K562 (cell line): Measurements from ENCODE around the gene ANKRD12. TPM values are rescaled to one million over a fixed set of nuclear protein-coding genes. Genes with fewer than 3 reads are reported as not detected.

Experiments
- ATAC-seq: fragments of 200-7000 bp; cut with Tn5 transposase; 3 replicates; pipeline ENCODE4 v1.9.1; 2020; ENCODE audit warnings: moderate library complexity
- BruUV-seq: library from RNA; stranded (reverse); fragments of 400-500 nt; replicated peaks from 2 replicates; lab custom pipeline; 2021; lab: Mats Ljungman, UMichigan
- CTCF ChIA-PET: fragments of 300-600 bp; formaldehyde crosslinking; extraction: SDS; loops from one replicate; lab custom pipeline; 2021; ENCODE audit warnings: low intra/inter-chr PET ratio; lab: Yijun Ruan, JAX
- POLR2A ChIA-PET: fragments of 300-600, 350-650 bp; sonication (Branson Sonifier 250); formaldehyde crosslinking; extraction: SDS; loops from one replicate; lab custom pipeline; 2021; ENCODE audit warnings: antibody characterized with exemption, inconsistent platforms; lab: Yijun Ruan, JAX
- DNase-seq, 4 experiments: peaks; one replicate each; pipeline versions ENCODE4 v3.0.0 to v3.0.0-alpha.2; 2011 to 2018; ENCODE audit warnings: low spot score in 3 of 4, mixed read lengths in 3 of 4; ENCODE audit errors: extremely low read depth in 1 of 4
- FAIRE-seq: peaks from 2 replicates; lab custom pipeline; 2011; peaks lifted over from hg19 to GRCh38; lab: Jason Lieb, UNC
- H2AFZ ChIP-seq: 2 replicates; pipeline ENCODE4 v1.6.0; 2011; ENCODE audit warnings: low read depth, low read length, control low read depth, inconsistent platforms
- H3K27ac ChIP-seq: fragments of 200-600 bp; 3 replicates; pipeline ENCODE4 v1.8.0; 2011; ENCODE audit warnings: low read depth, mild to moderate bottlenecking, control low read depth, inconsistent platforms, low read length, moderate library complexity, mixed read lengths; ENCODE audit errors: extremely low read depth
- H3K27me3 ChIP-seq, 2 experiments: fragments of 300-600 bp in 1 of 2; 2 replicates in 1 of 2; 3 replicates in 1 of 2; pipeline versions ENCODE4 v1.6.0 to v1.8.0; 2011; ENCODE audit warnings: inconsistent platforms in 2 of 2, low read length in 2 of 2, mild to moderate bottlenecking in 1 of 2, mixed read lengths in 1 of 2, moderate library complexity in 1 of 2; ENCODE audit not compliant: control insufficient read depth in 2 of 2, insufficient read depth in 2 of 2
- H3K36me3 ChIP-seq: fragments of 300-600 bp; 3 replicates; pipeline ENCODE4 v1.8.0; 2011; ENCODE audit warnings: mild to moderate bottlenecking, low read length, inconsistent platforms; ENCODE audit not compliant: control insufficient read depth, insufficient read depth
- H3K4me1 ChIP-seq, 2 experiments: fragments of 200-600 bp in 1 of 2; replicated peaks in 1 of 2; 2 replicates in 1 of 2; 3 replicates in 1 of 2; pipeline versions ENCODE4 v1.5.1 to v1.8.0; 2011; ENCODE audit warnings: inconsistent platforms in 2 of 2, low read length in 2 of 2, mild to moderate bottlenecking in 1 of 2, mixed read lengths in 1 of 2, moderate library complexity in 1 of 2; ENCODE audit not compliant: control insufficient read depth in 2 of 2, insufficient read depth in 2 of 2
- H3K4me2 ChIP-seq: 2 replicates; pipeline ENCODE4 v1.6.1; 2011; ENCODE audit warnings: low read length, control low read depth, inconsistent platforms, mixed read lengths; ENCODE audit not compliant: insufficient read depth
- H3K4me3 ChIP-seq: fragments of 200-600 bp; sonication (generic), shearing (Covaris generic); 2 replicates; pipeline ENCODE4 v1.5.1; 2016; ENCODE audit warnings: control low read depth, inconsistent platforms
- H3K79me2 ChIP-seq: fragments of 200-600 bp; 3 replicates; pipeline ENCODE4 v1.8.0; 2011; ENCODE audit warnings: low read length, inconsistent platforms; ENCODE audit not compliant: control insufficient read depth, insufficient read depth
- H3K9ac ChIP-seq, 2 experiments: 2 replicates each; pipeline versions ENCODE4 v1.6.0 to v1.6.1; 2011; ENCODE audit warnings: low read depth in 2 of 2, low read length in 2 of 2, control low read depth in 1 of 2, inconsistent platforms in 1 of 2, mild to moderate bottlenecking in 1 of 2, mixed read lengths in 1 of 2; ENCODE audit not compliant: insufficient read depth in 1 of 2
- H3K9me1 ChIP-seq: one replicate; pipeline ENCODE4 v1.6.0; 2011; ENCODE audit warnings: inconsistent platforms, mild to moderate bottlenecking, low read length, moderate library complexity; ENCODE audit not compliant: control insufficient read depth, insufficient read depth
- H3K9me3 ChIP-seq: replicated peaks from 2 replicates; pipeline ENCODE4 v1.5.1; 2011; ENCODE audit warnings: low read depth, low read length, inconsistent platforms; ENCODE audit not compliant: control insufficient read depth, insufficient read depth
- H4K20me1 ChIP-seq: replicated peaks from 2 replicates; pipeline ENCODE4 v1.6.1; 2011; ENCODE audit warnings: low read length, inconsistent platforms, mixed read lengths; ENCODE audit not compliant: control insufficient read depth, insufficient read depth
- CBX3 ChIP-seq, 2 experiments: IDR thresholded peaks; 1 replicate in 1 of 2; 2 replicates in 1 of 2; pipeline ENCODE4 v1.6.1; 2012; ENCODE audit warnings: inconsistent platforms in 2 of 2, low read length in 2 of 2, borderline replicate concordance in 1 of 2, control low read depth in 1 of 2
- EP400 ChIP-seq: fragments of 450-650 bp; IDR thresholded peaks from 2 replicates; pipeline ENCODE4 v1.6.1; 2017; ENCODE audit warnings: antibody characterized with exemption, mild to moderate bottlenecking, moderate library complexity
- IRF9 ChIP-seq: fragments of 450-650 bp; IDR thresholded peaks from 2 replicates; pipeline ENCODE4 v1.6.1; 2016; ENCODE audit warnings: missing biosample characterization, missing genetic modification characterization
- WGBS: fragments of 100-300 bp; shearing (Covaris generic); methylation state at CpG from one replicate; pipeline ENCODE4 v1.1.6; 2016; ENCODE audit warnings: low coverage, mixed read lengths; ENCODE audit not compliant: insufficient coverage; ENCODE audit errors: missing lambda C conversion rate; 5-methylcytosine and 5-hydroxymethylcytosine counted together
- in situ Hi-C: fragments of 300-500 bp; cut with MboI; formaldehyde crosslinking; loops from 4 replicates; pipeline ENCODE4 v1.15.0; 2018; ENCODE audit warnings: inconsistent platforms, mixed read lengths
- intact Hi-C: fragments of 100-400 bp; cut with micrococcal nuclease; formaldehyde crosslinking; loops from 2 replicates; pipeline ENCODE4 v1.14.2; 2022
- polyA plus RNA-seq, 8 experiments: library from polyadenylated mRNA; depleted of rRNA in 4 of 8; stranded (reverse) in 5 of 8; unstranded in 3 of 8; fragments of >200 nt; fragmentation: Nextera tagmentation in 2 of 8; fragmentation: Illumina TruSeq in 1 of 8; extraction: Ambion mirVana in 2 of 8; extraction: Trizol in 1 of 8; gene quantifications; 2 replicates each; pipeline versions ENCODE4 v1.2.1 to v1.2.3, GENCODE V29; 2011 to 2014; ENCODE audit warnings: inconsistent platforms in 1 of 8, missing spikeins in 1 of 8
- total RNA-seq, 7 experiments: library from RNA; depleted of rRNA in 6 of 7; stranded (reverse); fragments of >200 nt in 6 of 7; fragmentation: Illumina TruSeq in 2 of 7; extraction: Trizol in 2 of 7; gene quantifications; 2 replicates each; pipeline versions ENCODE4 v1.2.1 to v1.2.3, GENCODE V29; 2011 to 2021; ENCODE audit warnings: low replicate concordance in 1 of 7

Gene ANKRD12
- total and polyA plus RNA-seq, 9 of the 15 experiments (the other 6 are each of a cell fraction or from before 2014, with no cell fraction given): 6.6 to 28.2 (median 16.0) TPM

- TF ChIP-seq CBX3 (IDR thresholded peaks at IDR 0.05; ENCODE audit: borderline replicate concordance in 1 of 2, low read length in 2 of 2): no peak
Observed at GRCh38 chr18:9095297-9096006, 41.1 kb upstream of the ANKRD12 start (continued).

- no peaks in the 10 kb centered on the region for H3K79me2 ChIP-seq
- POLR2A ChIA-PET: interaction anchor here (0.8 to 1.6 kb wide), 4 partner anchors 9 to 41 kb away, joined by 3 to 5 read pairs (median 4); partner anchors contain the start of gene ANKRD12
- H3K4me2 ChIP-seq: peak overlapping the region; percentile 61; the same call in 1 of the 2 replicates
- peak overlapping the region in 1 of 2 experiments; percentile 35; a peak in 1 of 4 replicates for H3K9ac ChIP-seq
- intact Hi-C loops: no loop called here
- no peaks in the 10 kb centered on the region for H3K27me3 ChIP-seq
- peaks cover 1 to 21% of the 10 kb centered on the region in 2 experiments; a peak in 4 of 5 replicates for H3K4me1 ChIP-seq
- H4K20me1 ChIP-seq: no peaks in the 10 kb centered on the region
- CTCF ChIA-PET: no interaction called here
- peak overlapping the region; percentile 50; the same call in 1 of the 3 replicates for H3K27ac ChIP-seq
- H3K9me1 ChIP-seq: peaks cover 5% of the 10 kb centered on the region
- no peaks in the 10 kb centered on the region for H3K36me3 ChIP-seq
- TF ChIP-seq IRF9 (tag): no peak
- TF ChIP-seq EP400: 0 out of 2 replicates have a peak, but pooled peaks have one; percentile 14
- H3K4me3 ChIP-seq: no peak overlapping the region
- no TSS peak for BruUV-seq
- DNase-seq: no peak
- no peak for FAIRE-seq
- 38% methylated on average over 3 of the region's 3 CpGs for WGBS
- in situ Hi-C loops: no loop called here
- H2AFZ ChIP-seq: peak overlapping the region; percentile 98
- ATAC-seq: no peak
- no peaks in the 10 kb centered on the region for H3K9me3 ChIP-seq
Observed at GRCh38 chr18:9096007-9096371, 40.6 kb upstream of the ANKRD12 start.
